ENCODE results near the gene TICAM1.

The TICAM1 gene

GRCh38 chr19:4773047-4773640, 58.4 kb downstream of the TICAM1 start:
- DNase-seq, result no peak

GRCh38 chr19:4772566-4772965, 58.9 kb downstream of the TICAM1 start:
- DNase-seq, result no peak

GRCh38 chr19:4768934-4769777, 62.4 kb downstream of the TICAM1 start:
- peak in 46 of 51 donors; percentile 4 to 76 (median 59) for DNase-seq
